EH (cell line): ENCODE measurements around the gene AUTS2.

ENCODE experiments used
- DNase-seq: peaks from one replicate; pipeline ENCODE4 v3.0.0-alpha.2; 2015; ENCODE audit warnings: low read depth

Gene AUTS2

DNA sequence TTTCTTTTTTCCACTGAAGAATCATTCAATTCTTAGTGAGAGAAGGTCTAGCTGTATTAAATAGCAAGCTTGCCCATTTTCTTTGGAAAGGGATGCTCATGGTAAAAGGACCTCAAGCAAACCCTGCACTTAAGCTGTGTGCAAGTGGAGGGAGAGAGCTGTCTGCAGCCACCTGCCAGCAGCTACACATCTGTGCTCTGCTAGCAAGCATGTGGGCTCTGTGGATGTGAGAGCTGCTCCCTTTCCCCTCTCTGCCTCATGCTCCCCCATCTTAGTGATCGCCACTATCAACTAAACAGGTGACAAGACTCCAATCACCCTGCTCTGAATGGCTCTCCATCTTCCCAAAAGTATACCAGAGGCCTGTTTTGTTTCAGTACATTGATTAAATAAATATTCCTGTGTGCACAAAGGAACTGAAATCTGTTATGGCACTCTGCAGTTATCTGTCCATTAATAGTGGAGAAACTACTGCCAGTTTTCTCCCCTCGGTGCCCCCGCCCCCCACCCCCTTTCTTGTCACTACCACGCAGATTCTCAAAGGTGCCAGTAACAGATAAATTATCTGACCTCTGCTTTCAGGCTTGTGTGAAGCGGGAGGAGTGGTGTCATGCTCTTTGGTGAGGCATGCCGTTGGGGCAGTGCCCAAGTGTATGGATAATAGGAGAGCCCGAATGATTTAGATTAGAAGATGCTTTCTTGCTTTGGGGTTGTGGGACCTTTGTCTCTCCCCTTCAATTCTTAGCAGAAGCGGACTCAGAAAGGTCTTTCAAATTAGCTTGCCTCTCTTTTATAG, 26.4 kb downstream of the AUTS2 start:
- DNase-seq = no peak

DNA sequence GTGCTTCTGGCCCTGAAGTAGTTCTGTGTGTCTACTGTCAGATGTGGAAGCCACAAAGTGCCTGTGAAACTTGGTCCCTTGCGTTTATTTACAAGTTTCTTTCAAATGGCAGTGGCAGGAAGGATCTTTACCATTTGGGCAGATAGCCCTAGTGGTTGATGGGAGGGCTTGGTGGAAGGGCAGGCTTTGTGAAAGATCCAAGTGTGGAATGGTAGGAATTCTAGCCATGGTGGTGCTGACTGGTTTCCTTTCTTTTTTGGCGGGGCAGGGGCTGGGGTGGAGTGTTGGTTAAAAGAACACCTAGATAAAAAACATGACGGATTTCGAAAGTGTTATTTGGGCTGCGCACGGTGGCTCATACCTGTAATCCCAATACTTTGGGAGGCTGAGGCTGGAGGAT, 27.0 kb downstream of the AUTS2 start:
- DNase-seq = no peak

DNA sequence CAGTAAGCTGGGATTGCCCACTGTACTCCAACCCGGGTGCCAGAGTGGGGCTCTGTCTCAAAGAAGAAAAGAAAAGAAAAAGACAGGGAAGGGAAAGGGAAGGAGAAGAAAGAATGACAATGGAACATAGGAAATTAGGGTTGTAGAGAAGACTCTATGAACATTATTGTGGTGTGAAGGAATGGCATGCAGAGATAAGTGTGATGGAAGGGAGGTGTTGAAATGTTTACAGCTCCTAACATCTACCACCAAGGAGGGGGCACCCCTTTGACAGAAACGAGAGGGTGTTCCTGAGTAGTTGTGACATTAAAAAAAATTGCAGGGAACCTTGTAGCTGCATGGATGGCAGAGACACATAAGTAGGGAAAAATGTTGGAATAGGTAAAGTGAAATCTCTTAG, 27.5 kb downstream of the AUTS2 start:
- no peak for DNase-seq

DNA sequence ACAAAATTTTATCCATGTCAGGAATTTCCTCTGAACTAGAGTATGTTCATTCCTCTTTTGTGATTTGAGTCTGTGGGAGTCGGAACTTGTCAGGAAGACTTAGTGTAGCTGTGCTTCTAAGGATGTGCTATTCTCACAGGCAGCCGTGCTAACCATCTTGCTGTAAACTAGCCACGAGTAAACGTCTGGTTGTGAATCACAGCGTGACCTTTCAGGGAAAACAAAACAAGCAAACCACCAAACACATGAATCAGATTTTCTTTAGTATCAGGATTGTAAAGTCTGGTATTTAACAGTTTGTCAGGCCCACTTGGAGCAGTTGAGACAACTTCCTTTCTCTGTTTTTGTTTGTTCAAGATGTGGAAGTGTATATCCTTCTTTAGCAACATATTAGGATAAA, 32.0 kb downstream of the AUTS2 start:
- peak; percentile 30 for DNase-seq

DNA sequence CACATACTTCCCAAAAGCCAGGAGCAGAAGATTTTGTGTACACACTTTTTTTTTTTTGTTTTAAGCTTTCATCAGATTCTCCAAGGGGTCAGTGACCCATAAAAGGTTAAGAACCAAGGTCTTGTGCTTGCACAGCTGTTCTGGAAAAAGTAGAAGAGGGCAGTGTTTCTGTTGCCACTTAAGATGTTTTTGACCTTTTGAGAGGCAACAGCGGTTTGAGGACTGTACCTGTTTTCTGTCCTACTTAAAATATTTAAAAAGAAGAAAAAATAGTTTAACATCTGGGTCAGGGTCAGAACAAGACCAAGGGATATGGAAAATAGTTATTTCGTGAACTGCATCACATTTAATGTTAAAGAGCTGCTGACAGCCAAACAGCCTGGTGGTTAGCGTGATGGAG, 32.9 kb downstream of the AUTS2 start:
- no peak for DNase-seq

DNA sequence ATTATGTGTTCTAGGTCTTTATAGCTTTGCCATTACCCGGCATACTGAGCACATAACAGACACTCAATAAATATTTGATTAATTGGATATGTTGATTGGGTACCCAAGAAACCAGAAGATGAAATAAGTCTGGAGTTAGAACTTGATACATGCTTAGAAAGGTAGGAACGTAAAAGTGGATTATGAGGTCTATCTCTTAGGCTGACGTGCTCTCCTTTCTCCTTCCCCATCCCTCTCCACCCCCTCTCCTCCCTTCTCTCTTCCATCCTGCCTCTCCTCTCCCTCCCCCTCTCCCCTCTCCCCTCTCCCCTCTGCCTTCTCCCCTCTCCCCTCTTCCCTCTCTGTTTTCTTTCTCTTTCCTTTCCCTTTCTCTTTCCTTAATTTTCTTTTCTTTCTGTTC, 34.0 kb downstream of the AUTS2 start:
- no peak for DNase-seq

DNA sequence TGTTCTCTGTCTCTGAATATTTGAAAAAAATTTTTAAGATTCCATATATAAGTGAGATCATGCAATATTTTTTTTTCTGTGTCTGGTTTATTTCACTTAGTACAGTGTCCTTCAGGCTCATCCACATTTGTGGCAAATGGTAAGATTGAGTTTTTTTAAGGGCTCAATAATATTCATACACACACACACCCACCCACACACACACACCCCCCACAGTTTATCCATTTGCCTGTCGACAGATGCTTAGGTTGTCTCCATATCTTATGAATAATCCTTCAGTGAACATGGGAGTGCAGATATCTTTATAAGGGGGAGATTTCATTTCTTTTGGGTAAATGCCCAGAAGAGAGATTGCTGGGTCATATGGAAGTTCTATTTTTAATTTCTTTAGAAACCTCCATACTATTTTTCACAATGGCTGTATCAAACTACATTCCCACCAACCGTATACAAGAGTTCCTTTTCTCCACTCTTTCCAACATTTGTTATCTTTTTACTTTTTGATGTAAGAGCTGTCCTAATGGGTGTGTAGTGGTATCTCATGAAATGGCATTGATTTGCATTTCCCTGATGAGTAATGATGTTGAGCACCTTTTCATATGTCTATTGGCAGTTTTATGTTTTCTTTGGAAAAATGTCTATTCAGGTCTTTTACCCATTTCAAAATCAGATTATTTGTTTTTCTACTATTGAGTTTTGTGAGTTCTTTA, 35.0 kb downstream of the AUTS2 start:
- no peak for DNase-seq

DNA sequence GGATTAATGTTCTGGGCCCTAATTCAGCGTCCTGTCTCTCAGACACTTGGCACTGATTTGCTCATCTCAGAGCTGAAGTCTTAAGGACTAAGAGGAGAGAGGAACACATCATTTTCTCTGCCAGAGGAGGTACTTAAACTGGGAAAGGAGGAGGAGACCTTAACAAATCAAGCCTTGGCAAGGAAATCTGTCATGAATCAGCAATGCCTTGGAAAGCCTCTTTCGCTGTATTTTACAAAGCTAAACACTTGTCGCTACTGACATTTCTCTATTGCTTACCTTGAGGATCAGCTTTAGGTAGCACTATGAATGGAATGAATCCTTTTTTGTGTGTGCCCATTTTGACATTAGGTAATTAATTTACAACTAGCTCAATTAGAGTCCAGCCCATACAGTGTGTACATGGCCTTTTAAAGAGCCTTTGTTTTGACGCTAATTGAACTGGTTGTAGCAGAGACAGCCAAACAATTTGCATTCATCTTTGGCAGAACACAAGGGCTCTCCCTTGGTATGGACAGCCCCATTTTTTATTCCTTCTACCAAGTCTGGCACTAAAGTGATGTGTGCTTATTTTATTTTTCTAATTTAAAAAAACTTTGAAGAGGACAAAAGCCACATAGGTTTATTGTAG, 37.4 kb downstream of the AUTS2 start:
- DNase-seq = no peak

DNA sequence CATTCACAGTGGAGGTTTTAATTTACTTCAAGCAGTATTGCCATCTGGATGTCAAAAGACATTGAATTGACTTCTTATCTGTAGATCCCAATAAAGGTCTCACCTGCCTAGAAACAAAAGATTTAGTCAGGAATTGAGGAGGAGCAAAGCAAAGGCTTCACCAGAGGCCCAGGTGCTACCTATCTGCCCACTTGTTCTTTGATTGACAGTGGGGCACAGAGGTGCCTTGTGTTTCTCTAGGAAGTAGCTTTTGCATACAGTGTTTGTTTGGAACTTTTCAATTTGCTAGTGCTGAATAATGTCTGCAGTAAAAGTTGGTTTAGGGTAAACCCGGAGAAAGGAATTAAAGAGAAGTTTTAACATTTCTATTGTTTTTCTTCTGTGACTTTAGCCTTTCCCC, 40.4 kb downstream of the AUTS2 start:
- DNase-seq = no peak

DNA sequence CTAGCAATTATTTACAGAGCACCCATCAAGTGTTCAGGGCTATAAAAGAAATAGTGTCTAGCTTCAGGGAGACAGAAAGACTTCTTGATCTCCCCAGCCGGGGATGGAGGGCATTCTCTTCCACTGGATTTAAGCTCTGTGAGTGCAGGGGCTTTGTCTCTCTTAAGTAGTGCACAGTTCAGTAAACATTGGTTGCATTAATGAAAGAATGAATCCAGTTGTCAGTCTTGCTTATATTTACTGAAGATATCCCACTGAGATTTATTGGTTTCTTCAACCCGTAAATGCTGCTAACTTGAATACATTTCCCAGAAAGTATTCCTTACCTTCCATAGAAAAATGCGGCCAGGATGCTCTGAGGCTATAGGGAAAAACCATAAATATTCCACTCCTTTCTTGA, 41.9 kb downstream of the AUTS2 start:
- DNase-seq = no peak

DNA sequence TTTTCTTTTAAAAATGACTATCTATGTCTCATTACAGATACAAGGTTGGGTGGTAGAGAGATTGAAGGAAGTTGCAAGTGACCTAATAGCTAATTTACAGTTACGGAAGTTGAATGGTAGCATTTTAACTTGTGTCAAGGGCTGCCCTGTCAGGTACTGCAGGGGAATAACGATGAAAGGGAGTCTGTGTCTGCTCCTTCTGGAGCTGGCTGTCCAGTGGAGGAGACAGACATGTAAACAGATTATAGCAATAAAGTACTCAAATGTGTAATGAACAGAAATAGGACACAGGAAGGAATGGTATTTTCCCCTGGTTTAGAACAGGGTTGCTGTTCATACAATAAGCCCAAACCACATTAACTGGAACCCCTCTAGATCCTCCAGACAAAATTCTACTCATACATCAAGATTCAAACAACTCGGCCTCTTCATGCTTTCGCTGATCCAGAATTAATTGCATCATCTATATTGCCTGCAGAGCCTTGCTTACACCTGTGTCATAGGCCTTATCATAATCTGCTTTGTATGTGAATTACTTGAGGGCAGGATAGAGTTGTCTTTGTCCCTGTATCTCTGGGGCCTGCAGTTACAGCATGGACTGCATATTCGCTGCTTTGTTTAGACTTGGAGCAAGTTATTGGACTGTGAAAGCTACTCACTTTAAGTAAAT, 42.8 kb downstream of the AUTS2 start:
- no peak for DNase-seq

DNA sequence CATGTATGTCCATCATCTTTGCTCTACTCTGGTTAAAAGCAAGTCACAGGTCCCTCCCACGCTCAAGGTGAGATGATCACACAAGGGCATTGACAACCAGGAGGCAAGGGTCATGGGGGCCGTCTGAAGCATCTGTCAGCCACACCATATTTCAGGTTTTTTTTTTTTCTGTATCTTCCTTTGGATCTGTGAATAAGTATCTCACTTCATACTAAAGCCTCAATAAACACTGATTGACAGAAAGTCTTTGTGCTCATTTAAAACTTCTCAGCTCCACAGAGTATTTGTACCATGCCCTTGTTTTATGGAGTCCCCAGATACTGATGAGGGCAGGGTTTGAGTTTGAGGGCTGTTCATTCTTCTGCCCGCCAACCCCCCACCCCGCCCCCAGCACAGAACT, 45.0 kb downstream of the AUTS2 start:
- DNase-seq = no peak

DNA sequence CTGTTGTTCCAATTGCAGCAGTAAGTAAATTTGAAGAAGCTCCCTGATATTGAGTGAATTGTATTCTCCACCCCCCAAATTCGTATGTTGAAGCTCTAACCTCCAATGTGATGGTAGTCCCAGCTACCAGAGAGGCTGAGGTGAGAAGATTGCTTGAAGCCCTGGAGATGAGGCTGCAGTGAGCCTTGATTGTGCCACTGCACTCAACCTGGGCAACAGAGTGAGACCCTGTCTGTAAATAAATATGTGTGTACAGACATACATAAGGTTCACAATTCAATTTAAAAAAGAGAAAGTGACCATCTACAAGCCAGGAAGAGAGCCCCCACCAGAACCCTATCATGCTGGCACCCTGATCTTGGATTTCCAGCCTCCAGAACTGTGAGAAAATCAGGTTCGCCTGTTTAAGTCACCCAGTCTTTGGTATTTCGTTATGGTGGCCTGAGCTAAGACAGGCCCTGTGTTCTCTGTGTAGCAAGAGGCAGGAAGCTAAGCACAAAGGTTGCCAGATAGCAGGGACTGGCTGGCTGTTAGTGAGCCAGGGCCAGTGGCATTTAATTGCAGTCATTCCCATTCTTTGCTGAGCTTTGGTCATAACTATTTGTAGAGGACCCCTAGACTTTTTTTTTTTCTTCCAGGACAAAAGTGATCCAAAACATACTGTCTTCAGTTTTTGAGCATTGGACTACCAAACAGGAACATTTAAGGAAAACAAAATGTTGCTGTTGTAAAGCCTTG, 45.6 kb downstream of the AUTS2 start:
- no peak for DNase-seq

DNA sequence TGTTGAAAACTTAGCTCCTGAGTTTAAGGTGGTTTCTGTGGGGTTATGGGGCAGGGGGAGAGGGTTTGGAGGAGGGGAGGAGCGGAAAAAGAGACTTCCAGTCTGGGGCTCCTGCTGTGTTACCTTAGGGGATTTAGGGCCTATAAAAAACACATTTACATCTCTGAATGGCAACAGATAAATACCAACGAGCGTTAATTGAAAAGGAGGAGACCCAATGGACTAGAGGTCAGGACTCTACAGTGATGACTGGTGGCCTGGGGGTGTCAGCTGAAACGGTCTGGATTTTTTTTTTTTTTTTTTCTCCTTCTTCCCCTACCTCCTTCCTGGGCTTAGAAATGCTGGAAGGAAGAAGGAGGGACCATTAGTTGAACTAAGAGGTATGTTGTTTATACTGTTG, 47.4 kb downstream of the AUTS2 start:
- DNase-seq = no peak

DNA sequence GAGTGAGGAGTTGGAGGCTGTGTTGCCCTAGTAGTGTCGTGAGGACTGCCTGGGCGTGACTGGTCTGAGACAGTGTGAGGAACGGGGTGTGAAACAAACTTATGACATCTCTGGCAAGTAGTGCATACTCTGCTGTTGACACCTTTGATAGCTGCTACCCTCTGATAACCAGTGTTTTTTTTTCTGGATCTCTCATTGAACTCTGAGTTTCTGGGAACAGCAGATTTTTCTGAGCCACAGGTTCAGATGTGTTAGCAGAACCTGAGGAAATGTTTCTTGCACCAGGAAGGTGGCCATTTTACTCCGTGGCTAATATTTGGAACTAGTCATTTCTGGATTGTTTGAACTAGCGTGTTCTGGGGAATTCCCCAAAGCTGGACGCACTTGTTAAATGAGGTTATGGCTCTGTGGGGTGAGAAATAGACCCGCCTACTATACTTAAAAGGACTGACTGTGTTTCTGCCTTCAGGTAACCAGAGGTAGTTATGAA, 52.9 kb downstream of the AUTS2 start:
- no peak for DNase-seq

DNA sequence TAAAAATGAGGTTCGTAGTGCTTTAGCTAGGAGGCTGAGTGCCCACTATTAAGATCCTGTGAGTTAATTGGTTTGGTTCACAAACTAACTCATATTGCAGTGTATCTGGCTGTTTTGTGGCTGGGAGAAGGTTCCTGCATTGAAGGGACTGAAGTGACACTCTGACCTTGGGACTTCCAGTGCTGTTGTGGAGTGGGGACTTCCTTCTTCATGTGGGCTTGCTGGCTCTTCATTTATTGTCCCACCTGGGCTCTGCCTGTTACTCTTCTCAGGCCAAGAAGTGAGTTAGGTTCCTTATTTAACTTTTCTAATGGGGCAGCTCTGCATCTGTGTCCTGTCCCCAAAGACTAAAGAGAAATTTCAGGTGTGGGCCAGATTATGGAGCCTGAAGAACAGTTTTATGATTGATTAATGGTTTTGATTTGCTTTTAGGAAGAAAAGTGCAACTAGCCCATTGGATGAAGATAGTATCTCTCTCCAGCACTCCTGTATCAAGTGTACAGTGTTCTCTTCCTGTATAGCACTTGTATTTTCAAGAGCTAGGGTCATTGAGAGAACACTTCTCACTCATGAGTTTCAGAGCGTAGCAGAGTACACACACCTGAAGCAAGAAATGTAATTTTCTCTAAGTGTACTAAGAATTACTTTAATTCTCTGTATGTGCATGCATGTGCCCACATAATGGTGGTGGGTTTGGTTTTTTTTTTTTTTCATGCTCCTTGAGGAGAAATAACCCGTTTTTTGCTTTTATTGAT, 54.8 kb downstream of the AUTS2 start:
- no peak for DNase-seq

DNA sequence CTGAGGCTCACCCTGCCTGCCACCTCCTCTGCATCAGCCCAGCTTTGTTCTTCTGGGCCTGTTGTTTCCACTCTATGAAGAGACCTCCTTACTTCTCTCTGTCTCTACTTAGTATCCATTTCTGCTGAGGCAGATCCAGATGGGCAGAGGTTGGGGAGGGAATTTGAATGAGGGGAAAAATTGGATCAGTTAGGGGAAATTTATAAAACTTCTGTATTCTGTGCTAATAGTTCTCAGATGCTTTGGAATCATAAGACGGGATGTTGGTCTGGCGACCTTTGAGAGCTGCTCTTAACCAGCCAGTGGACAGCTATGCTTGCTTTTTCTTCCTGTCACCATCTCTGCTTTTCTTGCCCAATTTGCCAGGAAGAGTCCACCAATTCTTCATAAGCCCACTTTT, 55.5 kb downstream of the AUTS2 start:
- DNase-seq = no peak

DNA sequence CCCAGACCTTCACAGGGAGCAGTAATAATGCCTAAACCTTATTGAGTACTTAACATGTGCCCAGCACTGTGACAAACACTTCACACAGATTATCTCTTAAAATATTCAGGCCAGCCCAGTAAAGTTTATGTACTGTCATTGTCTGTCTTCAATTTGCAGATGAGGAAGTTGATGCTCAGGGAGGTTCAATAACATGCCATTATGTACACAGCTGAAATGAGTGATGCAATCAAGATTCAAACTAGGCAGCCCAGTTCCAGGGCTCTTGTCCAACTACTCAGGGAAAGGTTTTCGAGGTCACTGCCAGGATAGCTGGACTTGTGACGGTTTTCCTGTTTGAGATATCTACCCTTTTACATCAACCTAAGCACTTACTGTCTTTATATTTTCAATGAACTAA, 56.1 kb downstream of the AUTS2 start:
- DNase-seq = no peak

DNA sequence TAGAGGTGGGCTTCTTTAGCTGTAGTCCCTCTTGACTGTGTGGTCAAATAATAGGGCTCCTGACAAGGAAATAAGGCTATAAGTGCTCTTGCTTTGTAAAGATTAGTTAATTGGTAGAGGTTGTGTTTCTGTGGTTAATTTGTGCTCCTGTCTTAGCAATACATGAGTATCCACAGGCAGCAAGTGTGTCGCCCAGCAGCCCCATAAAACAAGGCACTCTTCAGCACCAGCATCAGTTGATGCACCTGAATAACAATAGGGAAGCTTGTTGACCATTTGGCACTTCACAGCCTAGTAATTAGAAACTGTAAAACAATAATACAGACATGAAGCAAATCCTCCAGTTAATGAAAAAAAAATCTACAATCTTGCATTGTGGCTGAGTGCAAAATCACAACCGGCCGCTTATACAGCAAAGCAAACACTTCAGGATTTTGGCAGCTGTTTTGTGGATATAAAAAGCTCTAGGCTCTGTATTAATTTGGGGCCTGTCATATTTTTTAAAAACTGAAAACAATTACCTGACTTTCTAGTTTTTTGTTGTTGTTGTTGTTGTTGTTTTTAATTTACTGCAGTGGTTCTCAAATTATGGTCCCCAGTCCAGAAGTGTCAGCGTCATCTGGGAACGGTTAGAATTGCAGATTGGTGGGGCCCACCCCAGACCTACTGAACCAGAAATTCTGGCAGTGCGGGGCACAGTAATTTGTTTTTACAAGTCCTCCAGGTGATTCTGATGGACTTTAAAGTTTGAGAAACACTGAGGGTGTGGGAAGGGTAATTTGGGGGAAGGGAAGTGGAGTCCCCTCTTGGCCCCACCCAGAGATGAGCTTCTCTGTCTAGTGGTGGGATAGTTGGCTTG, 56.8 kb downstream of the AUTS2 start:
- no peak for DNase-seq

DNA sequence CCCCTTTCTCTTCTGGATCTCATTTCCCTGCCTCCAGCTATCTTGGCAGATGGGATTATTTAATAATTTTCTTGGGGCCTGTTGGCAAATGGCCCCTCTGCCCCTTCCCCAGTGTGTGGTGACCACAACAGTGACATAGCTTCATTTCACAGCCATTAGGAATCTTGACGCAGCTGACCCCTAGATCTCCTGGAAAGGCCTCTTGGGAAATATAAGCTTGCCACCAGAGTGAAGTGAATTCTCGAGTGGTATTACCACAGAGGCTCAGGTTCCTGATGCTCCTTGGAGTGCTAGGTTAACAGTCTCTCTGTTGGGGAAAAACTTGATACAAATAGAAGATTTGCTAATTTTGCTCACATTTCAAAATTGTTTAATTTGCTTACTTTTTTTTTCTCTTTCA, 57.8 kb downstream of the AUTS2 start:
- DNase-seq = no peak
